K562 (cell line): ENCODE results near the gene HAUS5. TPM values are rescaled to one million over a fixed set of nuclear protein-coding genes. Genes with fewer than 3 reads are reported as not detected.

Experiments used
- ATAC-seq: fragments of 200-7000 bp; cut with Tn5 transposase; 3 replicates; pipeline ENCODE4 v1.9.1; 2020; ENCODE audit warnings: moderate library complexity
- BruUV-seq: library from RNA; stranded (reverse); fragments of 400-500 nt; replicated peaks from 2 replicates; lab custom pipeline; 2021; lab: Mats Ljungman, UMichigan
- CTCF ChIA-PET: fragments of 300-600 bp; formaldehyde crosslinking; extraction: SDS; loops from one replicate; lab custom pipeline; 2021; ENCODE audit warnings: low intra/inter-chr PET ratio; lab: Yijun Ruan, JAX
- POLR2A ChIA-PET: fragments of 300-600, 350-650 bp; sonication (Branson Sonifier 250); formaldehyde crosslinking; extraction: SDS; loops from one replicate; lab custom pipeline; 2021; ENCODE audit warnings: antibody characterized with exemption, inconsistent platforms; lab: Yijun Ruan, JAX
- DNase-seq, 4 experiments: peaks; one replicate each; pipeline versions ENCODE4 v3.0.0 to v3.0.0-alpha.2; 2011 to 2018; ENCODE audit warnings: low spot score in 3 of 4, mixed read lengths in 3 of 4; ENCODE audit errors: extremely low read depth in 1 of 4
- FAIRE-seq: peaks from 2 replicates; lab custom pipeline; 2011; peaks lifted over from hg19 to GRCh38; lab: Jason Lieb, UNC
- H2AFZ ChIP-seq: 2 replicates; pipeline ENCODE4 v1.6.0; 2011; ENCODE audit warnings: low read depth, low read length, control low read depth, inconsistent platforms
- H3K27ac ChIP-seq: fragments of 200-600 bp; 3 replicates; pipeline ENCODE4 v1.8.0; 2011; ENCODE audit warnings: low read depth, mild to moderate bottlenecking, control low read depth, inconsistent platforms, low read length, moderate library complexity, mixed read lengths; ENCODE audit errors: extremely low read depth
- H3K27me3 ChIP-seq, 2 experiments: fragments of 300-600 bp in 1 of 2; 2 replicates in 1 of 2; 3 replicates in 1 of 2; pipeline versions ENCODE4 v1.6.0 to v1.8.0; 2011; ENCODE audit warnings: inconsistent platforms in 2 of 2, low read length in 2 of 2, mild to moderate bottlenecking in 1 of 2, mixed read lengths in 1 of 2, moderate library complexity in 1 of 2; ENCODE audit not compliant: control insufficient read depth in 2 of 2, insufficient read depth in 2 of 2
- H3K36me3 ChIP-seq: fragments of 300-600 bp; 3 replicates; pipeline ENCODE4 v1.8.0; 2011; ENCODE audit warnings: mild to moderate bottlenecking, low read length, inconsistent platforms; ENCODE audit not compliant: control insufficient read depth, insufficient read depth
- H3K4me1 ChIP-seq, 2 experiments: fragments of 200-600 bp in 1 of 2; replicated peaks in 1 of 2; 2 replicates in 1 of 2; 3 replicates in 1 of 2; pipeline versions ENCODE4 v1.5.1 to v1.8.0; 2011; ENCODE audit warnings: inconsistent platforms in 2 of 2, low read length in 2 of 2, mild to moderate bottlenecking in 1 of 2, mixed read lengths in 1 of 2, moderate library complexity in 1 of 2; ENCODE audit not compliant: control insufficient read depth in 2 of 2, insufficient read depth in 2 of 2
- H3K4me2 ChIP-seq: 2 replicates; pipeline ENCODE4 v1.6.1; 2011; ENCODE audit warnings: low read length, control low read depth, inconsistent platforms, mixed read lengths; ENCODE audit not compliant: insufficient read depth
- H3K4me3 ChIP-seq: fragments of 200-600 bp; sonication (generic), shearing (Covaris generic); 2 replicates; pipeline ENCODE4 v1.5.1; 2016; ENCODE audit warnings: control low read depth, inconsistent platforms
- H3K79me2 ChIP-seq: fragments of 200-600 bp; 3 replicates; pipeline ENCODE4 v1.8.0; 2011; ENCODE audit warnings: low read length, inconsistent platforms; ENCODE audit not compliant: control insufficient read depth, insufficient read depth
- H3K9ac ChIP-seq, 2 experiments: 2 replicates each; pipeline versions ENCODE4 v1.6.0 to v1.6.1; 2011; ENCODE audit warnings: low read depth in 2 of 2, low read length in 2 of 2, control low read depth in 1 of 2, inconsistent platforms in 1 of 2, mild to moderate bottlenecking in 1 of 2, mixed read lengths in 1 of 2; ENCODE audit not compliant: insufficient read depth in 1 of 2
- H3K9me1 ChIP-seq: one replicate; pipeline ENCODE4 v1.6.0; 2011; ENCODE audit warnings: inconsistent platforms, mild to moderate bottlenecking, low read length, moderate library complexity; ENCODE audit not compliant: control insufficient read depth, insufficient read depth
- H3K9me3 ChIP-seq: replicated peaks from 2 replicates; pipeline ENCODE4 v1.5.1; 2011; ENCODE audit warnings: low read depth, low read length, inconsistent platforms; ENCODE audit not compliant: control insufficient read depth, insufficient read depth
- H4K20me1 ChIP-seq: replicated peaks from 2 replicates; pipeline ENCODE4 v1.6.1; 2011; ENCODE audit warnings: low read length, inconsistent platforms, mixed read lengths; ENCODE audit not compliant: control insufficient read depth, insufficient read depth
- IFI16 ChIP-seq: fragments of 250-450 bp; sonication (Bioruptor Pico); IDR thresholded peaks from 2 replicates; pipeline ENCODE4 v2.1.2; 2022; ENCODE audit warnings: mild to moderate bottlenecking, inconsistent platforms
- MTF1 ChIP-seq: fragments of 250-450 bp; sonication (Bioruptor Pico); IDR thresholded peaks from 2 replicates; pipeline ENCODE4 v1.9.0; 2021; ENCODE audit warnings: moderate library complexity, mild to moderate bottlenecking, inconsistent platforms, borderline replicate concordance
- POU5F1 ChIP-seq: fragments of 150-350 bp; IDR thresholded peaks from 2 replicates; pipeline ENCODE4 v1.6.1; 2014; ENCODE audit warnings: borderline replicate concordance, low read length, low read depth, mild to moderate bottlenecking; ENCODE audit not compliant: partially characterized antibody
- ZNF282 ChIP-seq: sonication (generic); formaldehyde crosslinking; IDR thresholded peaks from 2 replicates; pipeline ENCODE4 v1.8.1; 2023; ENCODE audit warnings: missing genetic modification reagents
- ZNF830 ChIP-seq: fragments of 250-450 bp; sonication (Bioruptor Pico); IDR thresholded peaks from 2 replicates; pipeline ENCODE4 v1.5.0; 2021; ENCODE audit warnings: mild to moderate bottlenecking
- WGBS: fragments of 100-300 bp; shearing (Covaris generic); methylation state at CpG from one replicate; pipeline ENCODE4 v1.1.6; 2016; ENCODE audit warnings: low coverage, mixed read lengths; ENCODE audit not compliant: insufficient coverage; ENCODE audit errors: missing lambda C conversion rate; 5-methylcytosine and 5-hydroxymethylcytosine counted together
- in situ Hi-C: fragments of 300-500 bp; cut with MboI; formaldehyde crosslinking; loops from 4 replicates; pipeline ENCODE4 v1.15.0; 2018; ENCODE audit warnings: inconsistent platforms, mixed read lengths
- intact Hi-C: fragments of 100-400 bp; cut with micrococcal nuclease; formaldehyde crosslinking; loops from 2 replicates; pipeline ENCODE4 v1.14.2; 2022
- polyA plus RNA-seq, 8 experiments: library from polyadenylated mRNA; depleted of rRNA in 4 of 8; stranded (reverse) in 5 of 8; unstranded in 3 of 8; fragments of >200 nt; fragmentation: Nextera tagmentation in 2 of 8; fragmentation: Illumina TruSeq in 1 of 8; extraction: Ambion mirVana in 2 of 8; extraction: Trizol in 1 of 8; gene quantifications; 2 replicates each; pipeline versions ENCODE4 v1.2.1 to v1.2.3, GENCODE V29; 2011 to 2014; ENCODE audit warnings: inconsistent platforms in 1 of 8, missing spikeins in 1 of 8
- total RNA-seq, 7 experiments: library from RNA; depleted of rRNA in 6 of 7; stranded (reverse); fragments of >200 nt in 6 of 7; fragmentation: Illumina TruSeq in 2 of 7; extraction: Trizol in 2 of 7; gene quantifications; 2 replicates each; pipeline versions ENCODE4 v1.2.1 to v1.2.3, GENCODE V29; 2011 to 2021; ENCODE audit warnings: low replicate concordance in 1 of 7
- TF ChIP-seq, protein P1 (sequence below): sonication (generic); formaldehyde crosslinking; IDR thresholded peaks from 2 replicates; pipeline ENCODE4 v1.8.0; 2022; ENCODE audit warnings: mild to moderate bottlenecking, missing genetic modification reagents
- TF ChIP-seq, protein P2 (sequence below), 2 experiments: fragments of 450-650 bp; IDR thresholded peaks; 2 replicates each; pipeline ENCODE4 v1.6.1; 2018; ENCODE audit warnings: mild to moderate bottlenecking in 2 of 2, low read depth in 1 of 2; ENCODE audit not compliant: partially characterized antibody in 2 of 2

HAUS5 gene
- total and polyA plus RNA-seq, 9 of the 15 experiments (the other 6 are each of a cell fraction or from before 2014, with no cell fraction given), result 3.5 to 41.3 (median 14.2) TPM

DNA sequence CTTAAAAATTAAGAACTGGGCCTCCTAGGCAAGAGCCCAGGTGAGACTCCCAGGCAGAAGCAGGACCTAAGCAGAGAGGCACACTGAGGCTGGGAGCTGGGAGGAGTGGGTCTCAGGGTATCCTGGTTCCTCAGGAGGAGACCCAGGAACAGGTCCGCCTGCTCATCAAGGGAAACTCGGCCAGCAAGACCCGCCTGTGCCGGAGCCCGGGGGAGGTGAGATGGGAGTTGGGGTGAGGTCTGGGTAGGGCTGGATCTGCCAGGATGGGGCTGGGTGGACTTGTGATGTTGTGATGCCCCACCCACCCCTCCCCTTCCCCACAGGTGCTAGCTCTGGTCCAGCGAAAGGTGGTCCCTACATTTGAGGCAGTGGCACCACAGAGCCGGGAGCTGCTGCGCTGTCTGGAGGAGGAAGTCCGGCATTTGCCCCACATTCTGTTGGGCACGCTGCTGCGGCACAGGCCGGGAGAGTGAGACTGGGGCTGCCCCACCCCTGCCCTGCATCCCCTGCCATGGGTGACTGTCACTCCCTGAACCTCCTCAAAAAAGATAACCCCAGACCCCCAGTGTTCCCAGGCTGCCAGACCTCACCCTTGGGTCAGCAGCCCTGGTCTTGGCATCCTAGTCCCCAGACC lies 6.9 kb downstream of the HAUS5 start:
- Histone ChIP-seq H4K20me1 (no peaks in the 10 kb centered on the region), H2AFZ (no peak overlapping the region), H3K79me2 (no peaks in the 10 kb centered on the region), H3K27me3 (no peaks in the 10 kb centered on the region), H3K9me3 (no peaks in the 10 kb centered on the region), H3K36me3 (peaks cover 49% of the 10 kb centered on the region; the same call in 2 of the 3 replicates), H3K27ac (no peak overlapping the region), H3K4me2 (no peak overlapping the region), H3K4me3 (no peak overlapping the region), H3K9ac (peak overlapping the region in 1 of 2 experiments; percentile 82; a peak in 2 of 4 replicates), H3K4me1 (peaks cover 0 to 30% of the 10 kb centered on the region in 2 experiments; a peak in 2 of 5 replicates), H3K9me1 (no peaks in the 10 kb centered on the region)
- in situ Hi-C loops (no loop called here), intact Hi-C loops (no loop called here)
- ATAC-seq (no peak), FAIRE-seq (no peak), DNase-seq (no peak)
- ChIA-PET CTCF (no interaction called here), POLR2A (interaction anchor here (0.7 to 1.2 kb wide), 2 partner anchors 18 to 240 kb away, joined by 3 to 5 read pairs; no protein-coding TSS in a partner anchor)
- TF ChIP-seq MTF1 (CRISPR knock-in tag) (no peak), ZNF830 (no peak), POU5F1 (no peak), IFI16 (no peak), ZNF282 (CRISPR knock-in tag) (no peak)
- TF ChIP-seq, protein P1, sequence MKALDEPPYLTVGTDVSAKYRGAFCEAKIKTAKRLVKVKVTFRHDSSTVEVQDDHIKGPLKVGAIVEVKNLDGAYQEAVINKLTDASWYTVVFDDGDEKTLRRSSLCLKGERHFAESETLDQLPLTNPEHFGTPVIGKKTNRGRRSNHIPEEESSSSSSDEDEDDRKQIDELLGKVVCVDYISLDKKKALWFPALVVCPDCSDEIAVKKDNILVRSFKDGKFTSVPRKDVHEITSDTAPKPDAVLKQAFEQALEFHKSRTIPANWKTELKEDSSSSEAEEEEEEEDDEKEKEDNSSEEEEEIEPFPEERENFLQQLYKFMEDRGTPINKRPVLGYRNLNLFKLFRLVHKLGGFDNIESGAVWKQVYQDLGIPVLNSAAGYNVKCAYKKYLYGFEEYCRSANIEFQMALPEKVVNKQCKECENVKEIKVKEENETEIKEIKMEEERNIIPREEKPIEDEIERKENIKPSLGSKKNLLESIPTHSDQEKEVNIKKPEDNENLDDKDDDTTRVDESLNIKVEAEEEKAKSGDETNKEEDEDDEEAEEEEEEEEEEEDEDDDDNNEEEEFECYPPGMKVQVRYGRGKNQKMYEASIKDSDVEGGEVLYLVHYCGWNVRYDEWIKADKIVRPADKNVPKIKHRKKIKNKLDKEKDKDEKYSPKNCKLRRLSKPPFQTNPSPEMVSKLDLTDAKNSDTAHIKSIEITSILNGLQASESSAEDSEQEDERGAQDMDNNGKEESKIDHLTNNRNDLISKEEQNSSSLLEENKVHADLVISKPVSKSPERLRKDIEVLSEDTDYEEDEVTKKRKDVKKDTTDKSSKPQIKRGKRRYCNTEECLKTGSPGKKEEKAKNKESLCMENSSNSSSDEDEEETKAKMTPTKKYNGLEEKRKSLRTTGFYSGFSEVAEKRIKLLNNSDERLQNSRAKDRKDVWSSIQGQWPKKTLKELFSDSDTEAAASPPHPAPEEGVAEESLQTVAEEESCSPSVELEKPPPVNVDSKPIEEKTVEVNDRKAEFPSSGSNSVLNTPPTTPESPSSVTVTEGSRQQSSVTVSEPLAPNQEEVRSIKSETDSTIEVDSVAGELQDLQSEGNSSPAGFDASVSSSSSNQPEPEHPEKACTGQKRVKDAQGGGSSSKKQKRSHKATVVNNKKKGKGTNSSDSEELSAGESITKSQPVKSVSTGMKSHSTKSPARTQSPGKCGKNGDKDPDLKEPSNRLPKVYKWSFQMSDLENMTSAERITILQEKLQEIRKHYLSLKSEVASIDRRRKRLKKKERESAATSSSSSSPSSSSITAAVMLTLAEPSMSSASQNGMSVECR (CRISPR knock-in tag), result no peak
- TF ChIP-seq, protein P2, sequence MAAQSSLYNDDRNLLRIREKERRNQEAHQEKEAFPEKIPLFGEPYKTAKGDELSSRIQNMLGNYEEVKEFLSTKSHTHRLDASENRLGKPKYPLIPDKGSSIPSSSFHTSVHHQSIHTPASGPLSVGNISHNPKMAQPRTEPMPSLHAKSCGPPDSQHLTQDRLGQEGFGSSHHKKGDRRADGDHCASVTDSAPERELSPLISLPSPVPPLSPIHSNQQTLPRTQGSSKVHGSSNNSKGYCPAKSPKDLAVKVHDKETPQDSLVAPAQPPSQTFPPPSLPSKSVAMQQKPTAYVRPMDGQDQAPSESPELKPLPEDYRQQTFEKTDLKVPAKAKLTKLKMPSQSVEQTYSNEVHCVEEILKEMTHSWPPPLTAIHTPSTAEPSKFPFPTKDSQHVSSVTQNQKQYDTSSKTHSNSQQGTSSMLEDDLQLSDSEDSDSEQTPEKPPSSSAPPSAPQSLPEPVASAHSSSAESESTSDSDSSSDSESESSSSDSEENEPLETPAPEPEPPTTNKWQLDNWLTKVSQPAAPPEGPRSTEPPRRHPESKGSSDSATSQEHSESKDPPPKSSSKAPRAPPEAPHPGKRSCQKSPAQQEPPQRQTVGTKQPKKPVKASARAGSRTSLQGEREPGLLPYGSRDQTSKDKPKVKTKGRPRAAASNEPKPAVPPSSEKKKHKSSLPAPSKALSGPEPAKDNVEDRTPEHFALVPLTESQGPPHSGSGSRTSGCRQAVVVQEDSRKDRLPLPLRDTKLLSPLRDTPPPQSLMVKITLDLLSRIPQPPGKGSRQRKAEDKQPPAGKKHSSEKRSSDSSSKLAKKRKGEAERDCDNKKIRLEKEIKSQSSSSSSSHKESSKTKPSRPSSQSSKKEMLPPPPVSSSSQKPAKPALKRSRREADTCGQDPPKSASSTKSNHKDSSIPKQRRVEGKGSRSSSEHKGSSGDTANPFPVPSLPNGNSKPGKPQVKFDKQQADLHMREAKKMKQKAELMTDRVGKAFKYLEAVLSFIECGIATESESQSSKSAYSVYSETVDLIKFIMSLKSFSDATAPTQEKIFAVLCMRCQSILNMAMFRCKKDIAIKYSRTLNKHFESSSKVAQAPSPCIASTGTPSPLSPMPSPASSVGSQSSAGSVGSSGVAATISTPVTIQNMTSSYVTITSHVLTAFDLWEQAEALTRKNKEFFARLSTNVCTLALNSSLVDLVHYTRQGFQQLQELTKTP (IDR thresholded peaks at IDR 0.05; ENCODE audit: low read depth in 1 of 2, partially characterized antibody in 2 of 2), result no peak
- no TSS peak for BruUV-seq
- 92% methylated on average over 9 of the region's 12 CpGs for WGBS
